Measurements from ENCODE around the gene PPARA.
"Not testable (repeated sequence)": the region's sequence is repeated elsewhere in the genome, so short reads cannot be mapped to it uniquely, and the experiment has no call there.

Gene PPARA

GRCh38 chr22:46250035-46250782 lies 99.9 kb downstream of the PPARA start, which contains the start of gene CDPF1:
Gene CDPF1 (minus strand): TSS chr22:46250293. CDS start chr22:46248284, 2,009 bp downstream.
- H3K4me3 ChIP-seq (ENCODE audit: low read length) = peak within 1 kb of the TSS; percentile 71
- no peak for TF ChIP-seq ZNF274 (IDR thresholded peaks at IDR 0.05; ENCODE audit: low read depth, low read length)

DNA sequence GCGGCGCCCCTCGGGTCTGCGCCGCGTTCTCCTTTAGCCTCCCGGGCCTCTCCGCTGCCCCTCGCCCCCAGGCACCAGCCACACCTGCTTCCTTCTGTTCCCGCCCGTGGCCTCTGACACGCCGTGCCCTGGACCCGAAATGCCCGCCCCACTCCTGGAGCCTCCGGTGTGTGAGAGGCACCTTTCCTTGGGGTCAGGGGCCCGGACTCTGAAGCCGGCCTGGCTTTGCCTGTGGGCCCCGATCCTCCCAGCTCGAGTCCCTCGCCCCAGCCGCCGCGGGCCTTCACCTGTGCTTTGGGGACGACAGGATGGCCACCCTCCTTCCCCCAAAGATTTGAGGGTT lies 100.4 kb downstream of the PPARA start:
- H3K4me3 ChIP-seq (ENCODE audit: low read length) = peak overlapping the region; percentile 71; the same call in 1 of the 2 replicates
- TF ChIP-seq ZNF274 (IDR thresholded peaks at IDR 0.05; ENCODE audit: low read depth, low read length) = no peak

- peak overlapping the region; percentile 71; the same call in 1 of the 2 replicates for H3K4me3 ChIP-seq (ENCODE audit: low read length)
- no peak for TF ChIP-seq ZNF274 (IDR thresholded peaks at IDR 0.05; ENCODE audit: low read depth, low read length)
Measured at GRCh38 chr22:46251266-46251665, 100.9 kb downstream of the PPARA start.

GRCh38 chr22:46251816-46252380 lies 101.6 kb downstream of the PPARA start:
- H3K4me3 ChIP-seq (ENCODE audit: low read length) = no peak overlapping the region
- no peak for TF ChIP-seq ZNF274 (IDR thresholded peaks at IDR 0.05; ENCODE audit: low read depth, low read length)

- H3K4me3 ChIP-seq (ENCODE audit: low read length) = no peak overlapping the region
- TF ChIP-seq ZNF274 (IDR thresholded peaks at IDR 0.05; ENCODE audit: low read depth, low read length) = no peak
Measured at GRCh38 chr22:46256358-46256958, 106.1 kb downstream of the PPARA start.

- TF ChIP-seq ZNF274 (IDR thresholded peaks at IDR 0.05; ENCODE audit: low read depth, low read length) = no peak
- H3K4me3 ChIP-seq (ENCODE audit: low read length) = no peak overlapping the region
Measured at GRCh38 chr22:46259374-46259773, 109.0 kb downstream of the PPARA start.

- TF ChIP-seq ZNF274 (IDR thresholded peaks at IDR 0.05; ENCODE audit: low read depth, low read length) = no peak
Measured at GRCh38 chr22:46260038-46260437, 109.7 kb downstream of the PPARA start.

DNA sequence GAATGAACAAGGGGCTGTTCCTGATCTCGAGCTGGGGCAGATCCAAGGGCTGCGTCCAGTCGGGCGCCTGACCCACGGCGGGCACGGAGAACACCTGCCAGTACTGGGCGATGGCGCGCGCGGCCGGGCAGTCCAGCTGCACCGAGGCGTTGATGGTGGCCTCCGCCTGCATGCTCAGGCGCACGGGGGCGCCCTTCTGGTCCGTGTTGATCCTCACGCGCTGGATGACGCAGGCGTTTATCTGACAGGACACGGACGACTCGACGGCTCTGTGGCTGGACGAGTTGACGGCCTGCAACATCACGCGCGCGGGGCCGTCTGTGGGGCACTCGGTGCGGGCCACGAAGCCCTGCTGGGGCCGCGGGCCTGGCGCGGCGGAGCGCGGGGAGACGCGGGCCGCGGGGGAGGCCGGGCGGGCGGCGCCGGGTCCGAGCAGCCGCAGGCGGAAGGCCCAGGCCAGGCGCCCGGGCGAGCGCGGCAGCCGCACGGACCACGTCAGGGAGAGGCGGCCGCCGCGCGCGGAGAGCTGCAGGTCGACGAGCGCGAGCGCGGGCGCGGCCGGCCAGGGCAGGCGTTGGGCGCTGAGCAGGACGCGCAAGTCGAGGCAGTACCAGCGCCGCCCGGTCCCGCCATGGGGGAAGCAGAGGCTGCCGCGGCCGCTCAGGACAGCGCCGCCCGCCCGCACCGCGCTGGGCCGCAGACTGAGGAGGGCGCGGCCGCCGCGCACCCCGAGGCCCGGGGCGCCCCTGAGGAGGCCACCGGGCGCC lies 112.3 kb downstream of the PPARA start:
- TF ChIP-seq ZNF274 (IDR thresholded peaks at IDR 0.05; ENCODE audit: low read depth, low read length) = no peak
- no peak overlapping the region for H3K4me3 ChIP-seq (ENCODE audit: low read length)

More at GRCh38 chr22:46260038-46260437, 109.7 kb downstream of the PPARA start:
- H3K4me3 ChIP-seq (ENCODE audit: low read length) = no peak overlapping the region

- no peak for TF ChIP-seq ZNF274 (IDR thresholded peaks at IDR 0.05; ENCODE audit: low read depth, low read length)
- no peak within 1 kb of the TSS for H3K4me3 ChIP-seq (ENCODE audit: low read length)
Measured at GRCh38 chr22:46263216-46263590, 112.9 kb downstream of the PPARA start, which contains the start of gene PKDREJ. Gene PKDREJ (minus strand): TSS chr22:46263343. CDS start chr22:46263322, 21 bp downstream.

- not testable (repeated sequence) for H3K4me3 ChIP-seq (ENCODE audit: low read length)
Measured at GRCh38 chr22:46264520-46264919, 114.2 kb downstream of the PPARA start.

- not testable (repeated sequence) for H3K4me3 ChIP-seq (ENCODE audit: low read length)
Measured at GRCh38 chr22:46265627-46266026, 115.3 kb downstream of the PPARA start.

GRCh38 chr22:46267431-46268279 lies 117.3 kb downstream of the PPARA start, which contains the start of gene TTC38:
Gene TTC38 (plus strand): TSS chr22:46268008. CDS start chr22:46268040, 32 bp downstream.
- no peak for TF ChIP-seq ZNF274 (IDR thresholded peaks at IDR 0.05; ENCODE audit: low read depth, low read length)
- H3K4me3 ChIP-seq (ENCODE audit: low read length) = peak within 1 kb of the TSS; percentile 63

DNA sequence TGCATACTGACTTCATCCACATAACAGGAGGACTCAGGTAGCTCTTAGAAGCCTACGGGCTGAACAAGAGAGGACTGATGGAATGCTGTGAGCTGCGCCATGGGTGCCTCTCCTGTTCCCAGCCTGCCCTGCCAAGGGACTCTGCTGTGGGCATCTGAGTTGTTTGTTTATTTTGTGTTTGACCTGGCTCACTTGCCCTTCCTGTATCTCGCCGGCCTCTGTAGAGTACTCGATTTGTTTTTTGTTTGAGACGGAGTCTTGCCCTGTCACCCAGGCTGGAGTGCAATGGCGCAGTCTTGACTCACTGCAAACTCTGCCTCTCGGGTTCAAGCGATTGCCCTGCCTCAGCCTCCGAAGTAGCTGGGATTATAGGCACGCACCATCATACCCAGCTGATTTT lies 119.2 kb downstream of the PPARA start:
- TF ChIP-seq ZNF274 (IDR thresholded peaks at IDR 0.05; ENCODE audit: low read depth, low read length) = no peak
- no peak overlapping the region for H3K4me3 ChIP-seq (ENCODE audit: low read length)

All from GM08714 (cell line).